Stimulated activated CD4-positive, alpha-beta T cell treated with anti-CD3 and anti-CD28 coated beads, Interleukin-4, amount 100 ng/mL, for 48 hours (primary cell): ENCODE measurements around the gene ZNF628.

Source experiments
- DNase-seq, 2 donors: peaks; one replicate each; pipeline ENCODE4 v3.0.0-alpha.2; 2020; ENCODE audit warnings: low read depth in 2 of 2

The ZNF628 gene

GRCh38 chr19:55484593-55485438 is 8.4 kb downstream of the ZNF628 start, which contains the start of gene NAT14:
TSS of gene NAT14 (plus strand) at chr19:55485188. CDS start at chr19:55485709, 521 bp downstream.
- peak; percentile 47 to 49 for DNase-seq

- DNase-seq = no peak
These were observed 9.1 kb downstream of the ZNF628 start for GRCh38 chr19:55485439-55486011.

GRCh38 chr19:55486043-55486970 is 9.9 kb downstream of the ZNF628 start:
- no peak for DNase-seq

- peak; percentile 55 to 58 for DNase-seq
These were observed 10.8 kb downstream of the ZNF628 start for GRCh38 chr19:55486971-55487923.

DNA sequence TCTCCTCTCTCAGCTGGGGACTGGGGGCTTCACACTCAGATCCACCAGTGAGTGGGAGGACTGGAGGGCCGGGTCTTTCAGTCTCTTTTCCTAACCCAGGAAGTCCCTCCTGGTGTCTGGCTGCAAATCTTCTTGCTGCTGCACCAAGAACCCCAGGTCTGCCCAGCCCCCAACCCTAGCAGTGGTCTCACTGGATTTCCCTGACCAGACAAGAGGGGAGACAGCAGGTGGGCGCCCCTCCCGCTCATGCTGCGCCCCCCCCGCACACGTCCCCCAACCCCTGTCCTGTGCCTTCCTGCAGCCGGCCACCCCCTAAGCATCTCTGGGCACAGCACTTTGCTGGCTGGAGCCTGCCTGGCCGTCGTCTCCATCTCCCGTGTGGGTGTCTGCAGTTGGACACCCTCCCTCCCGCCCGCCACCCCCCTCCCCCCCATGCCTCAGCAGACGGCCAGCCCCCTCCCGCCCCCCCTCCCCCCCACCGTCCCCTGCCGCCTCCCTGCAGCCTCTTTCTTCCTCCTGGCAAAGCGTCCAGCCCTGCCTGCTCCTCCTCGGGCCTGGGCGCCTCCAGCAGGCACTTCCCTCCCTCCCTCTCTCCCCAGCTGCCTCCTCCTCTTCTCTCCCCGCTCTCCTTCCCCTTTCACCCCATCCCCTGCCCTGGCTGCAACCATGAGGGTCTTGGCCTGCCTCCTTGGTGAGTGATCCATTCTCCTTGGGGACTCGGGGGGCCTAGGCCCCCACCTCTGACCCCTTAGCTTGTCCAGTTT is 11.7 kb downstream of the ZNF628 start, which contains the start of gene SSC5D:
Gene SSC5D, plus strand, starts transcription at position 513 of the 764 bp plus-strand sequence. Its CDS starts 154 bp downstream, at position 667.
- DNase-seq = no peak

DNA sequence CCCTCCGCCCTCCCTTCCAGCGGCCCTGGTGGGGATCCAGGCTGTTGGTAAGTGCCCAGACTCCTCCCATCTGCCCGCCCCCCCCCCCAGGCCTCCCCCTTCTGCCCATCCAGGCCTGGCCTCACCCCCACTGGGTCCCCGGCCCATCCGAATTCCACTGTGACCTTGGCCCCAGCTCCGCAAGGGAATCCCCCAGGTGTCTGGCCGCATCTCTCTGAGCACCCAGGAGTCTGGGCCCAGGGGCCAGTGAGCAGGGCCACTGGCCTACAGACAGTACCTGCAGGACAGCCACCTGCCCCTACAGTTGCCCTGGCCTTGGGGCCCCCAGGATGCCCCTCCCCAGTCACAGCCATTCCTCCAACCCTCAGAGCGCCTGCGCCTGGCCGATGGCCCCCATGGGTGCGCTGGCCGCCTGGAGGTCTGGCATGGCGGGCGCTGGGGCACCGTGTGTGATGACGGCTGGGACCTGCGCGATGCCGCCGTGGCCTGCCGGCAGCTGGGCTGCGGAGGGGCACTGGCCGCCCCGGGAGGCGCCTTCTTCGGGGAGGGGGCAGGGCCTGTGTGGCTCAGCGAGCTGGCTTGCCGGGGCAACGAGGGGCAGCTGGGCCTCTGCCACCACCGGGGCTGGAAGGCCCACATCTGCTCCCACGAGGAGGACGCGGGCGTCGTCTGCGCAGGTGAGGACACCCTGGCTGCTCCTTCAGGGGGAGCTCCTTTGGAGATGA is 12.7 kb downstream of the ZNF628 start:
- DNase-seq = no peak

DNA sequence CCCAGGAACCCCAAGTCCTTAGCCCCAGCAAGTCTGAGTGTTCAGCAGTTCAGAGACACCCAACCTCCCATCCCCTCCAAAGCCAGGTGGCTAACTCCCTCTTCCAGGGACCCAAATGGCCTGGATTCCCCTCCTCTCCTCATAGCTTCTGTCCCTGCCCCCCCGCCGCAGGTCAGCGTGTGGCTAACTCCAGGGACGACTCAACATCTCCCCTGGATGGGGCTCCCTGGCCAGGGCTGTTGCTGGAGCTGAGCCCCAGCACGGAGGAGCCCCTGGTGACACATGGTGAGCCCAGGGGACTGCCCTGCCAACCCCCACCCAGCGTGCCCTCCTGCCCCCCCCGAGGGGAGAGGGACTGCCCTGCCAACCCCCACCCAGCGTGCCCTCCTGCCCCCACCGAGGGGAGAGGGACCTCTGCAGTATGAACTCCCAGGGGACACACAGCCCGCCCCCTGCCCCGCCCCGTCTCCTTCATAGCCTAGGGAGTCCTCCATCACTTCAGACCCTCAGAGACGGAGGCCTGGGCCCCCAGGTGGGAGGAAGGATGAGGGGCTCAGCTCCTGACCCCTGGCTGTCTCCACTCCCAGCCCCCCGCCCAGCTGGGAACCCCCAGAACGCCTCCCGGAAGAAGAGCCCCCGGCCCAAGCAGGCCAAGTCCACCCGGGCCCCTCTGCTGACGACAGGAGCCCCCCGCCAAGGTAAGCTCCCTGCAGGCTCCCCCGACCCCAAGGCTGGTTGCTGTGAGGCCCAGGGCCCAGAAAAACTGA is 13.5 kb downstream of the ZNF628 start:
- no peak for DNase-seq

GRCh38 chr19:55490478-55491432 is 14.3 kb downstream of the ZNF628 start:
- no peak for DNase-seq

GRCh38 chr19:55491546-55492360 is 15.3 kb downstream of the ZNF628 start:
- DNase-seq = no peak

GRCh38 chr19:55492362-55492944 is 16.0 kb downstream of the ZNF628 start:
- DNase-seq = no peak

GRCh38 chr19:55493052-55493644 is 16.7 kb downstream of the ZNF628 start:
- no peak for DNase-seq

GRCh38 chr19:55493645-55494171 is 17.3 kb downstream of the ZNF628 start:
- DNase-seq = no peak

GRCh38 chr19:55494172-55494761 is 17.9 kb downstream of the ZNF628 start:
- no peak for DNase-seq

- no peak for DNase-seq
These were observed 19.4 kb downstream of the ZNF628 start for GRCh38 chr19:55495646-55496349.
